HepG2 (cell line): ENCODE results near the gene YY1. TPM values are rescaled to one million over a fixed set of nuclear protein-coding genes. Genes with fewer than 3 reads are reported as not detected.

ENCODE experiments used
- ATM ChIP-seq: fragments of 450-650 bp; IDR thresholded peaks from 2 replicates; pipeline ENCODE4 v1.7.1; 2017; ENCODE audit warnings: mild to moderate bottlenecking, borderline replicate concordance
- CENPT ChIP-seq: sonication (generic); formaldehyde crosslinking; IDR thresholded peaks from 2 replicates; pipeline ENCODE4 v1.8.0; 2022; ENCODE audit warnings: low read depth, mild to moderate bottlenecking, moderate library complexity, missing genetic modification reagents
- CHD4 ChIP-seq: fragments of 200-600 bp; sonication (generic); IDR thresholded peaks from 2 replicates; pipeline ENCODE4 v1.7.0; 2017; ENCODE audit warnings: mild to moderate bottlenecking, low read length, borderline replicate concordance
- ERF ChIP-seq: IDR thresholded peaks from 2 replicates; pipeline ENCODE4 v1.6.1; 2018; ENCODE audit warnings: missing biosample characterization, missing genetic modification reagents
- FOXO1 ChIP-seq: sonication (generic); formaldehyde crosslinking; IDR thresholded peaks from 2 replicates; pipeline ENCODE4 v1.4.0; 2020; ENCODE audit warnings: missing genetic modification reagents
- GPN1 ChIP-seq: sonication (generic); formaldehyde crosslinking; IDR thresholded peaks from 2 replicates; pipeline ENCODE4 v1.5.1; 2020; ENCODE audit warnings: missing genetic modification reagents, borderline replicate concordance
- HOXA3 ChIP-seq: sonication (generic); formaldehyde crosslinking; IDR thresholded peaks from 2 replicates; pipeline ENCODE4 v1.5.0; 2020; ENCODE audit warnings: missing genetic modification reagents
- HOXA7 ChIP-seq: sonication (generic); formaldehyde crosslinking; IDR thresholded peaks from 2 replicates; pipeline ENCODE4 v1.8.1; 2022; ENCODE audit warnings: mild to moderate bottlenecking, missing genetic modification reagents, moderate library complexity
- JUN ChIP-seq: sonication (generic); formaldehyde crosslinking; IDR thresholded peaks from 2 replicates; pipeline ENCODE4 v1.4.0; 2020; ENCODE audit warnings: mild to moderate bottlenecking, missing genetic modification reagents
- MIER3 ChIP-seq: IDR thresholded peaks from 2 replicates; pipeline ENCODE4 v1.6.1; 2016; ENCODE audit warnings: missing compliant biosample characterization, borderline replicate concordance
- MTF2 ChIP-seq: sonication (generic); formaldehyde crosslinking; IDR thresholded peaks from 2 replicates; pipeline ENCODE4 v1.5.0; 2020; ENCODE audit warnings: missing genetic modification reagents, borderline replicate concordance
- MYNN ChIP-seq: sonication (generic); formaldehyde crosslinking; IDR thresholded peaks from 2 replicates; pipeline ENCODE4 v1.4.0; 2020; ENCODE audit warnings: mild to moderate bottlenecking, low read depth, missing genetic modification reagents
- MZF1 ChIP-seq: sonication (generic); formaldehyde crosslinking; IDR thresholded peaks from 2 replicates; pipeline ENCODE4 v1.8.1; 2023; ENCODE audit warnings: mild to moderate bottlenecking, missing genetic modification reagents, borderline replicate concordance
- NR2C2 ChIP-seq: sonication (generic); formaldehyde crosslinking; IDR thresholded peaks from 2 replicates; pipeline ENCODE4 v1.4.0; 2020; ENCODE audit warnings: missing genetic modification reagents, mild to moderate bottlenecking, moderate library complexity, borderline replicate concordance
- NR2F6 ChIP-seq, 2 experiments: IDR thresholded peaks; 2 replicates each; pipeline ENCODE4 v1.6.1; 2016; ENCODE audit warnings: antibody characterized with exemption in 1 of 2, mild to moderate bottlenecking in 1 of 2
- TCF7 ChIP-seq: sonication (generic); IDR thresholded peaks from 2 replicates; pipeline ENCODE4 v1.6.1; 2016; ENCODE audit warnings: antibody characterized with exemption, low read depth
- ZFP82 ChIP-seq: sonication (generic); formaldehyde crosslinking; IDR thresholded peaks from 2 replicates; pipeline ENCODE4 v1.5.1; 2020; ENCODE audit warnings: mild to moderate bottlenecking, missing genetic modification reagents, borderline replicate concordance
- ZNF543 ChIP-seq: sonication (generic); formaldehyde crosslinking; IDR thresholded peaks from 2 replicates; pipeline ENCODE4 v1.4.0; 2020; ENCODE audit warnings: mild to moderate bottlenecking, missing genetic modification reagents
- ZNF558 ChIP-seq: sonication (generic); formaldehyde crosslinking; IDR thresholded peaks from 2 replicates; pipeline ENCODE4 v1.9.0; 2022; ENCODE audit warnings: mild to moderate bottlenecking, missing genetic modification reagents, borderline replicate concordance
- ZNF720 ChIP-seq: sonication (generic); formaldehyde crosslinking; IDR thresholded peaks from 2 replicates; pipeline ENCODE4 v1.4.0; 2020; ENCODE audit warnings: missing genetic modification reagents
- ZNF776 ChIP-seq: sonication (generic); formaldehyde crosslinking; IDR thresholded peaks from 2 replicates; pipeline ENCODE4 v1.4.0; 2020; ENCODE audit warnings: mild to moderate bottlenecking, missing genetic modification reagents
- ZSCAN21 ChIP-seq: sonication (generic); formaldehyde crosslinking; IDR thresholded peaks from 2 replicates; pipeline ENCODE4 v1.8.0; 2022; ENCODE audit warnings: mild to moderate bottlenecking, missing genetic modification reagents, moderate library complexity, borderline replicate concordance
- polyA plus RNA-seq, 8 experiments: library from polyadenylated mRNA; depleted of rRNA in 3 of 8; stranded (reverse) in 7 of 8; unstranded in 1 of 8; fragments of >200 nt; fragmentation: Illumina TruSeq in 4 of 8; extraction: Trizol in 4 of 8; gene quantifications; 2 replicates each; pipeline versions ENCODE4 v1.2.1 to v1.2.3, GENCODE V29; 2011 to 2016; ENCODE audit warnings: low read depth in 4 of 8, missing spikeins in 1 of 8, mixed read lengths in 1 of 8; ENCODE audit not compliant: insufficient read depth in 1 of 8
- total RNA-seq, 5 experiments: library from RNA; depleted of rRNA; stranded (reverse); fragments of >200 nt; fragmentation: Illumina TruSeq; extraction: Trizol; gene quantifications; 2 replicates each; pipeline ENCODE4 v1.2.3, GENCODE V29; 2016; ENCODE audit warnings: low read depth in 1 of 5
- TF ChIP-seq, protein P1 (sequence below): fragments of 450-650 bp; IDR thresholded peaks from 2 replicates; pipeline ENCODE4 v1.6.1; 2017; ENCODE audit warnings: mild to moderate bottlenecking
- TF ChIP-seq, protein P2 (sequence below): sonication (generic); formaldehyde crosslinking; IDR thresholded peaks from 2 replicates; pipeline ENCODE4 v1.8.1; 2023; ENCODE audit warnings: mild to moderate bottlenecking, missing genetic modification reagents
- TF ChIP-seq, protein P3 (sequence below): sonication (generic); formaldehyde crosslinking; IDR thresholded peaks from 2 replicates; pipeline ENCODE4 v1.5.1; 2020; ENCODE audit warnings: missing genetic modification reagents, mild to moderate bottlenecking, borderline replicate concordance
- TF ChIP-seq, protein P4 (sequence below): sonication (generic); formaldehyde crosslinking; IDR thresholded peaks from 2 replicates; pipeline ENCODE4 v1.4.0; 2020; ENCODE audit warnings: mild to moderate bottlenecking, missing genetic modification reagents

Gene YY1
- total and polyA plus RNA-seq, 2 of the 13 experiments (the other 11 are each of a cell fraction or from before 2014, with no cell fraction given): 29.4 to 68.1 TPM

DNA sequence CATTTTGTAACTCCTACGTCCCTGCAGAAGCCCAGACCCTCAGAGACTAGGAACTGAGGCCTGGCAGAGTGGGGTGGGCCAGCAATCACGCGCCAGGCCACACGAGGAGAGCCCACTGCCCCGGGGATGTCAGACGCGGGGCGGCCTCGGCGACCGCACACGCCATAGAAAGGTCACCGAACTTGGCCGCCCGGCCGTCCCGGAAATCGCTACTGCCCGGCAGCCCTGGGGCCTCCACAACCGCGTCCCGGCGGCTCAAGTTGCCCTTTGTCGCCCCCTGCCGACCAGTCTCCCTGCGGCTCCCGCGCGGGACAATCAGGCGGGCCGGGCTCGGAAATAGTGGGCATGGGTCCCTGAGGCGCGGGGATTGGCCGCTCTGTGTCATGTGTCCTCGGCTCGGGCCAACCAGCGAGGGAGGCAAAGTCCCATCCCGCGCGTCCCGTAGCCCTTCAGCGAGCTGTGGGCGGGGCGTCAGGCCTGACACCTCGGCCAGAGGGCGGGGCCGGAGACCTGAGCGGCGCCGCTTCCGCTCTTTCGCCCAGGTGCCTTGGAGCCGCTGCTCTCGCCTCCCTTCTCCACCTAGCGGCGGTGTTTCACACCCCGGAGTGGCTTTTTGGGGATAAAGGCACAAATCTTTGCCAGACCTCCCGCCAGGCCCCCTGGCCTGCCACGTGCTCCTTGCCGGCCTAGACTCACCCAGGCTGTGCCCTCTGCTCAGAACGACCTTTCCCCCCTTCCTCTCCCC is 46.1 kb upstream of the YY1 start (continued):
- TF ChIP-seq, protein P1, sequence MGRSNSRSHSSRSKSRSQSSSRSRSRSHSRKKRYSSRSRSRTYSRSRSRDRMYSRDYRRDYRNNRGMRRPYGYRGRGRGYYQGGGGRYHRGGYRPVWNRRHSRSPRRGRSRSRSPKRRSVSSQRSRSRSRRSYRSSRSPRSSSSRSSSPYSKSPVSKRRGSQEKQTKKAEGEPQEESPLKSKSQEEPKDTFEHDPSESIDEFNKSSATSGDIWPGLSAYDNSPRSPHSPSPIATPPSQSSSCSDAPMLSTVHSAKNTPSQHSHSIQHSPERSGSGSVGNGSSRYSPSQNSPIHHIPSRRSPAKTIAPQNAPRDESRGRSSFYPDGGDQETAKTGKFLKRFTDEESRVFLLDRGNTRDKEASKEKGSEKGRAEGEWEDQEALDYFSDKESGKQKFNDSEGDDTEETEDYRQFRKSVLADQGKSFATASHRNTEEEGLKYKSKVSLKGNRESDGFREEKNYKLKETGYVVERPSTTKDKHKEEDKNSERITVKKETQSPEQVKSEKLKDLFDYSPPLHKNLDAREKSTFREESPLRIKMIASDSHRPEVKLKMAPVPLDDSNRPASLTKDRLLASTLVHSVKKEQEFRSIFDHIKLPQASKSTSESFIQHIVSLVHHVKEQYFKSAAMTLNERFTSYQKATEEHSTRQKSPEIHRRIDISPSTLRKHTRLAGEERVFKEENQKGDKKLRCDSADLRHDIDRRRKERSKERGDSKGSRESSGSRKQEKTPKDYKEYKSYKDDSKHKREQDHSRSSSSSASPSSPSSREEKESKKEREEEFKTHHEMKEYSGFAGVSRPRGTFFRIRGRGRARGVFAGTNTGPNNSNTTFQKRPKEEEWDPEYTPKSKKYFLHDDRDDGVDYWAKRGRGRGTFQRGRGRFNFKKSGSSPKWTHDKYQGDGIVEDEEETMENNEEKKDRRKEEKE: no peak
- TF ChIP-seq, protein P2, sequence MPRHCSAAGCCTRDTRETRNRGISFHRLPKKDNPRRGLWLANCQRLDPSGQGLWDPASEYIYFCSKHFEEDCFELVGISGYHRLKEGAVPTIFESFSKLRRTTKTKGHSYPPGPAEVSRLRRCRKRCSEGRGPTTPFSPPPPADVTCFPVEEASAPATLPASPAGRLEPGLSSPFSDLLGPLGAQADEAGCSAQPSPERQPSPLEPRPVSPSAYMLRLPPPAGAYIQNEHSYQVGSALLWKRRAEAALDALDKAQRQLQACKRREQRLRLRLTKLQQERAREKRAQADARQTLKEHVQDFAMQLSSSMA: peak; percentile 71; the same call in 1 of the 2 replicates
- TF ChIP-seq HOXA3 (CRISPR knock-in tag) (peak; percentile 88), ZNF720 (CRISPR knock-in tag) (no peak), MTF2 (no peak), MYNN (CRISPR knock-in tag) (0 out of 2 replicates have a peak, but pooled peaks have one; percentile 46), ATM (no peak), TCF7 (no peak), NR2F6 (IDR thresholded peaks at IDR 0.05) (peak; percentile 77), NR2F6 (CRISPR knock-in tag; IDR thresholded peaks at IDR 0.05) (peak; percentile 89), ERF (CRISPR knock-in tag) (peak; percentile 97), ZNF543 (no peak; the same call in 1 of the 2 replicates), FOXO1 (CRISPR knock-in tag) (peak; percentile 79), MIER3 (CRISPR knock-in tag) (peak; percentile 88; the same call in 1 of the 2 replicates), CHD4 (no peak), MZF1 (CRISPR knock-in tag) (no peak), NR2C2 (CRISPR knock-in tag) (peak; percentile 80; the same call in 1 of the 2 replicates), ZNF558 (CRISPR knock-in tag) (peak; percentile 81; the same call in 1 of the 2 replicates), ZSCAN21 (no peak), ZFP82 (CRISPR knock-in tag) (peak; percentile 89), GPN1 (CRISPR knock-in tag) (no peak), ZNF776 (CRISPR knock-in tag) (peak; percentile 63; the same call in 1 of the 2 replicates), HOXA7 (CRISPR knock-in tag) (no peak), CENPT (CRISPR knock-in tag) (no peak), JUN (0 out of 2 replicates have a peak, but pooled peaks have one; percentile 15)
- TF ChIP-seq, protein P3, sequence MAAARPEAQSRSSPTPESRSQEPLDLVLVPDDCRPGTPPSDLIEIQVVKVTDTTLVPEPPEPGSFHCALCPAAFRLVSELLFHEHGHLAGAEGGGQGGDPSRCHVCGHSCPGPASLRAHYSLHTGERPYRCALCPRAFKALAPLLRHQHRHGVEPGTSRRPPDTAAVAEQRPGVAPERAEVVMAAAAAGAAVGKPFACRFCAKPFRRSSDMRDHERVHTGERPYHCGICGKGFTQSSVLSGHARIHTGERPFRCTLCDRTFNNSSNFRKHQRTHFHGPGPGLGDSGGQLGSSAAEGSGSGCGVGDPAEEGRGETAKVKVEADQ (CRISPR knock-in tag): peak; percentile 49; the same call in 1 of the 2 replicates
- TF ChIP-seq, protein P4, sequence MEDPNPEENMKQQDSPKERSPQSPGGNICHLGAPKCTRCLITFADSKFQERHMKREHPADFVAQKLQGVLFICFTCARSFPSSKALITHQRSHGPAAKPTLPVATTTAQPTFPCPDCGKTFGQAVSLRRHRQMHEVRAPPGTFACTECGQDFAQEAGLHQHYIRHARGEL (CRISPR knock-in tag): peak; percentile 100
